ENCODE data around the gene TRIP12. TPM values are rescaled to one million over a fixed set of nuclear protein-coding genes. Genes with fewer than 3 reads are reported as not detected.

TRIP12 gene
- total and polyA plus RNA-seq, 2 of the 13 experiments (the other 11 are each of a cell fraction or from before 2014, with no cell fraction given), result 72.1 to 153 TPM

GRCh38 chr2:229956491-229956890 lies 34.7 kb upstream of the TRIP12 start (continued):
- TF ChIP-seq, protein P1, sequence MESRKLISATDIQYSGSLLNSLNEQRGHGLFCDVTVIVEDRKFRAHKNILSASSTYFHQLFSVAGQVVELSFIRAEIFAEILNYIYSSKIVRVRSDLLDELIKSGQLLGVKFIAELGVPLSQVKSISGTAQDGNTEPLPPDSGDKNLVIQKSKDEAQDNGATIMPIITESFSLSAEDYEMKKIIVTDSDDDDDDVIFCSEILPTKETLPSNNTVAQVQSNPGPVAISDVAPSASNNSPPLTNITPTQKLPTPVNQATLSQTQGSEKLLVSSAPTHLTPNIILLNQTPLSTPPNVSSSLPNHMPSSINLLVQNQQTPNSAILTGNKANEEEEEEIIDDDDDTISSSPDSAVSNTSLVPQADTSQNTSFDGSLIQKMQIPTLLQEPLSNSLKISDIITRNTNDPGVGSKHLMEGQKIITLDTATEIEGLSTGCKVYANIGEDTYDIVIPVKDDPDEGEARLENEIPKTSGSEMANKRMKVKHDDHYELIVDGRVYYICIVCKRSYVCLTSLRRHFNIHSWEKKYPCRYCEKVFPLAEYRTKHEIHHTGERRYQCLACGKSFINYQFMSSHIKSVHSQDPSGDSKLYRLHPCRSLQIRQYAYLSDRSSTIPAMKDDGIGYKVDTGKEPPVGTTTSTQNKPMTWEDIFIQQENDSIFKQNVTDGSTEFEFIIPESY (CRISPR knock-in tag; IDR thresholded peaks at IDR 0.05), result no peak

GRCh38 chr2:229955663-229956062 lies 33.9 kb upstream of the TRIP12 start:
- ATAC-seq, result no peak

More at GRCh38 chr2:229955663-229956062, 33.9 kb upstream of the TRIP12 start:
- H4K20me1 ChIP-seq (ENCODE audit: insufficient read depth, low read length), result no peaks in the 10 kb centered on the region
- no peaks in the 10 kb centered on the region for H3K79me2 ChIP-seq (ENCODE audit: insufficient read depth, low read length)
- H3K27ac ChIP-seq (ENCODE audit: extremely low read length, insufficient read depth, low read length), result no peak overlapping the region
- intact Hi-C loops (cut with micrococcal nuclease; ENCODE audit: unreplicated experiment), result no loop called here
- no peaks in the 10 kb centered on the region for H3K27me3 ChIP-seq (ENCODE audit: control insufficient read depth in 1 of 2, insufficient read depth in 2 of 2, low read length in 2 of 2)
- no peak overlapping the region for H3K4me3 ChIP-seq (replicated peaks in 1 of 3; ENCODE audit: insufficient read depth in 1 of 3, low read depth in 2 of 3, low read length in 3 of 3)
- no peak overlapping the region for H3K4me2 ChIP-seq (ENCODE audit: low read depth, low read length)
- WGBS (ENCODE audit: low lambda C conversion rate), result 43% methylated on average over 1 of the region's 1 CpG
- FAIRE-seq, result no peak
- no peak for DNase-seq (ENCODE audit: low spot score)
- H3K9me3 ChIP-seq (ENCODE audit: low read length), result no peaks in the 10 kb centered on the region
- peaks cover 11% of the 10 kb centered on the region for H3K4me1 ChIP-seq (ENCODE audit: insufficient read depth, low read length)
- H3K9ac ChIP-seq (ENCODE audit: insufficient read depth, low read depth, low read length), result no peak overlapping the region
- TF ChIP-seq, protein P2, sequence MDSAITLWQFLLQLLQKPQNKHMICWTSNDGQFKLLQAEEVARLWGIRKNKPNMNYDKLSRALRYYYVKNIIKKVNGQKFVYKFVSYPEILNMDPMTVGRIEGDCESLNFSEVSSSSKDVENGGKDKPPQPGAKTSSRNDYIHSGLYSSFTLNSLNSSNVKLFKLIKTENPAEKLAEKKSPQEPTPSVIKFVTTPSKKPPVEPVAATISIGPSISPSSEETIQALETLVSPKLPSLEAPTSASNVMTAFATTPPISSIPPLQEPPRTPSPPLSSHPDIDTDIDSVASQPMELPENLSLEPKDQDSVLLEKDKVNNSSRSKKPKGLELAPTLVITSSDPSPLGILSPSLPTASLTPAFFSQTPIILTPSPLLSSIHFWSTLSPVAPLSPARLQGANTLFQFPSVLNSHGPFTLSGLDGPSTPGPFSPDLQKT (CRISPR knock-in tag; IDR thresholded peaks at IDR 0.05; ENCODE audit: borderline replicate concordance), result no peak
- no peak for TF ChIP-seq ZNF496 (CRISPR knock-in tag; IDR thresholded peaks at IDR 0.05; ENCODE audit: insufficient replicate concordance)
- TF ChIP-seq SKI (IDR thresholded peaks at IDR 0.05; ENCODE audit: partially characterized antibody), result no peak
- TF ChIP-seq ZNF546 (CRISPR knock-in tag; conservative IDR thresholded peaks at IDR 0.05), result no peak
- TF ChIP-seq ZEB1 (IDR thresholded peaks at IDR 0.05; ENCODE audit: insufficient replicate concordance, low read depth), result no peak
- no peak for TF ChIP-seq ZNF432 (CRISPR knock-in tag; IDR thresholded peaks at IDR 0.05; ENCODE audit: borderline replicate concordance)
- TF ChIP-seq, protein P3, sequence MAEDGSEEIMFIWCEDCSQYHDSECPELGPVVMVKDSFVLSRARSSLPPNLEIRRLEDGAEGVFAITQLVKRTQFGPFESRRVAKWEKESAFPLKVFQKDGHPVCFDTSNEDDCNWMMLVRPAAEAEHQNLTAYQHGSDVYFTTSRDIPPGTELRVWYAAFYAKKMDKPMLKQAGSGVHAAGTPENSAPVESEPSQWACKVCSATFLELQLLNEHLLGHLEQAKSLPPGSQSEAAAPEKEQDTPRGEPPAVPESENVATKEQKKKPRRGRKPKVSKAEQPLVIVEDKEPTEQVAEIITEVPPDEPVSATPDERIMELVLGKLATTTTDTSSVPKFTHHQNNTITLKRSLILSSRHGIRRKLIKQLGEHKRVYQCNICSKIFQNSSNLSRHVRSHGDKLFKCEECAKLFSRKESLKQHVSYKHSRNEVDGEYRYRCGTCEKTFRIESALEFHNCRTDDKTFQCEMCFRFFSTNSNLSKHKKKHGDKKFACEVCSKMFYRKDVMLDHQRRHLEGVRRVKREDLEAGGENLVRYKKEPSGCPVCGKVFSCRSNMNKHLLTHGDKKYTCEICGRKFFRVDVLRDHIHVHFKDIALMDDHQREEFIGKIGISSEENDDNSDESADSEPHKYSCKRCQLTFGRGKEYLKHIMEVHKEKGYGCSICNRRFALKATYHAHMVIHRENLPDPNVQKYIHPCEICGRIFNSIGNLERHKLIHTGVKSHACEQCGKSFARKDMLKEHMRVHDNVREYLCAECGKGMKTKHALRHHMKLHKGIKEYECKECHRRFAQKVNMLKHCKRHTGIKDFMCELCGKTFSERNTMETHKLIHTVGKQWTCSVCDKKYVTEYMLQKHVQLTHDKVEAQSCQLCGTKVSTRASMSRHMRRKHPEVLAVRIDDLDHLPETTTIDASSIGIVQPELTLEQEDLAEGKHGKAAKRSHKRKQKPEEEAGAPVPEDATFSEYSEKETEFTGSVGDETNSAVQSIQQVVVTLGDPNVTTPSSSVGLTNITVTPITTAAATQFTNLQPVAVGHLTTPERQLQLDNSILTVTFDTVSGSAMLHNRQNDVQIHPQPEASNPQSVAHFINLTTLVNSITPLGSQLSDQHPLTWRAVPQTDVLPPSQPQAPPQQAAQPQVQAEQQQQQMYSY (CRISPR knock-in tag; IDR thresholded peaks at IDR 0.05), result no peak
- no peak for TF ChIP-seq ZNF83 (CRISPR knock-in tag; IDR thresholded peaks at IDR 0.05; ENCODE audit: borderline replicate concordance)
- no peak for TF ChIP-seq ZBTB38 (CRISPR knock-in tag; IDR thresholded peaks at IDR 0.05)
- TF ChIP-seq, protein P4, sequence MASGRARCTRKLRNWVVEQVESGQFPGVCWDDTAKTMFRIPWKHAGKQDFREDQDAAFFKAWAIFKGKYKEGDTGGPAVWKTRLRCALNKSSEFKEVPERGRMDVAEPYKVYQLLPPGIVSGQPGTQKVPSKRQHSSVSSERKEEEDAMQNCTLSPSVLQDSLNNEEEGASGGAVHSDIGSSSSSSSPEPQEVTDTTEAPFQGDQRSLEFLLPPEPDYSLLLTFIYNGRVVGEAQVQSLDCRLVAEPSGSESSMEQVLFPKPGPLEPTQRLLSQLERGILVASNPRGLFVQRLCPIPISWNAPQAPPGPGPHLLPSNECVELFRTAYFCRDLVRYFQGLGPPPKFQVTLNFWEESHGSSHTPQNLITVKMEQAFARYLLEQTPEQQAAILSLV (CRISPR knock-in tag; IDR thresholded peaks at IDR 0.05; ENCODE audit: borderline replicate concordance), result no peak
- POLR2A ChIA-PET, result no interaction called here
- H3K36me3 ChIP-seq (replicated peaks in 1 of 2; ENCODE audit: control insufficient read depth in 1 of 2, insufficient read depth in 2 of 2, low read length in 2 of 2), result no peaks in the 10 kb centered on the region
- no peak overlapping the region for H2AFZ ChIP-seq (ENCODE audit: low read length)
- BruUV-seq (replicated peaks), result no TSS peak
- CTCF ChIA-PET (ENCODE audit: low intra/inter-chr PET ratio, low total read pairs), result no interaction called here
- in situ Hi-C loops (cut with HindIII; ENCODE audit: extremely low pct_ligation_motif_present, low pct_unique_long_range_greater_than_20kb), result no loop called here
